ENCODE results near the gene RPP30.
A peak's percentile ranks its signal among the peaks of the same experiment; 100 is the strongest.

Gene RPP30

DNA sequence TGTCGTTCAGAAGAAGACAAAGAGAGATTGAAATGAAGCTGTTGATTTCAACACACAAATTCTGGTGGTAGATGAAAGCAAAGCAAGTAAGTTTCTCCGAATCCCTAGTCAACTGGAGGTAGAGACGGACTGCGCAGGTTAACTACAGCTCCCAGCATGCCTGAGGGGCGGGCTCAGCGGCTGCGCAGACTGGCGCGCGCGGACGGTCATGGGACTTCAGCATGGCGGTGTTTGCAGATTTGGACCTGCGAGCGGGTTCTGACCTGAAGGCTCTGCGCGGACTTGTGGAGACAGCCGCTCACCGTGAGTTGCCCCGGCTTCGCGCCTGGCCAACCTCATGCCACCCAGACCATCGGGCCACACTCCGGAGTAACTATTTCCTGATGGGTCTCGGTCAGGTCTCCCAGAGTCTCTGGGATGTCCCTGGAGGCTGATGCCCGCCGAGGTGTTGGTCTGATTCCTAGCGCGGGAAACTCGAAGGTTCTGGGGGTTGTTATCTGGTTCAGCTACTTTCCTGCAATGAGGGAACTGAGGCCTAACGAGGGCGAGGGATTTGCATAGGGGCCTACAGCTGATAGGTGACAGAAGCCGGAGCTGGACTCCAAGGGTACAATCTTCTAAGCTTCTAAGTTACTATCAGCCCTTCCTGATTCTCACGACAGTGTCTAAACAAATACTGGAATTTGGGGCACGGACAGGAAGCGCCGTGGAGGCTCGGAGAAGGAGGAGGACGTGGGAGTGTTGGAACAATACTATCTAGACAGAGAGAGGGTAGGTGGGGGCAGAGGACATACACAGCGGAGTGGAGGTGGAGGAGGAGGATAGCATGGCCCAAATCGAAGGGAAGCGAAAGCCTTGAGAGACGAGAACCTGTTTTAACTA is at the start of gene RPP30:
TSS of gene RPP30 (plus strand) at position 209 of the 882 bp plus-strand sequence. CDS start at position 222, 13 bp downstream.
- peak; percentile 93 to 95 for ATAC-seq

DNA sequence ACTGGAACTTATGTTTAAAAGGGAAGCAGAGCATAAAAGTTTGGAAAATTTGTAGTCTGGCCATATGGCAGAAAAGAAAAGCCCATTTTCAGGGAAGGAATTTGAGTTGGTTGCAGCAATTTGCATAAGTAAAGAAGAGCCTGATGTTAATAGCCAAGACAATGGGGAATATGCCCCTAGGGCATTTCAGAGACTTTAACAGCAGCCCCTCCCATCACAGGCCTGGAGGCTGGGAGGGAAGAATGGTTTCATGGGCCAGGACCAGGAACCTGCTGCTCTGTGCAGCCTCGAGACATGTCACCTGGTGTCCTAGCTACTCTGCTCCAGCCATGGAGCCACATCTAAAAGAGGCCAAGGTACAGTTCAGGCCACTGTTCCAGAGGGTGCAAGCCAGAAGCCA is 49.3 kb upstream of the RPP30 start:
- no peak for ATAC-seq

DNA sequence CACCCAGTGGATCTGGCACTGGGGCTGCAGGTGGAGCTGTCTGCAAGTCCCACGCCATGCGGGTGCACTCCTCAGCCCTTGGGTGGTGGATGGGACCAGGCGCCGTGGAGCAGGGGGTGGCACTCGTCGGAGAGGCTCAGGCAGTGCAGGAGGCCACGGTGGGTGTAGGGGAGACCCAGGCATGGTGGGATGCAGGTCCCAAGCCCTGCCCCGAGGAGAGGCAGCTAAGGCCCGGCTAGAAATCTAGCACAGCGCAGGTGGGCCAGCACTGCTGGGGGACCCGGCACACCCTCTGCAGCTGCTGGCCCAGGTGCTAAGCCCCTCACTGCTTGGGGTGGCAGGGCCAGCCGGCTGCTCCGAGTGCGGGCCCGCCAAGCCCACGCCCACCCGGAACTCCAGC is 39.7 kb upstream of the RPP30 start:
- ATAC-seq, result no peak

DNA sequence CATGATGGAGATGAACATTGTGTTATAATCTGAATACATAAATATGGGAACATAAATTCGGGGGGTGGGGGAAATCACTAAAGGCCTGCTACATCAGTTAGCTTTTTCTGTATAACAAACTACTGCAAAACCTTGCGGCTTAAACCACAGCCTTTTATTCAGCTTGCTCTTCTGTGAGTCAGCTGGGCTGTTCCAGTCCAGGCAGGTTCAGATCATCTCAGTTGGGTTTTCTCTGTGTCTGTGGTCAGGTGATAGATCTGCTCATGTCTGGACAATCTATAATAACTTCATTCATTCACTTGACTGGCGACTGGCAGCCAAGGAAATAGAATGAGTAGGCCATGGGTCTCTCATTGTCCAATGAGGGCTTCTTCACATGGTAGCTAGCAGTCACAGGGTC is 37.4 kb upstream of the RPP30 start:
- no peak for ATAC-seq

DNA sequence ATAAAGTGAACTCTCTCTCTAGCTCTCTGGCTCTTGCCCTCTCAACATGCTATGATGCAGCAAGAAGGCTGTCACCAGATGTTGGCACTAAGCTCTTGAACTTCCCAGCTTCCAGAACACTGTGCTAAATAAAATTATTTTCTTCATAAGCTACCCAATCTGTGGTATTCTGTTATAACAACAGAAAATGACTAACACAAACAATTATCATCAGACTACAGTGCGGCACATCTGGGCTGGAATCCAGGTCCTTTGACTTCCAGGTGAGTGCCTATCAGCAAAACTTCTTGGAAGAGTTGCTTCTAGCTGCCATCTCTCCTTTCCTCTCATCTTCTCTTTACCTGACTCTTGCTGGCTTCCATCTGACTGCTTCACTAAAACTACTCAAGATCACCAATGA is 34.3 kb upstream of the RPP30 start:
- ATAC-seq, result no peak

DNA sequence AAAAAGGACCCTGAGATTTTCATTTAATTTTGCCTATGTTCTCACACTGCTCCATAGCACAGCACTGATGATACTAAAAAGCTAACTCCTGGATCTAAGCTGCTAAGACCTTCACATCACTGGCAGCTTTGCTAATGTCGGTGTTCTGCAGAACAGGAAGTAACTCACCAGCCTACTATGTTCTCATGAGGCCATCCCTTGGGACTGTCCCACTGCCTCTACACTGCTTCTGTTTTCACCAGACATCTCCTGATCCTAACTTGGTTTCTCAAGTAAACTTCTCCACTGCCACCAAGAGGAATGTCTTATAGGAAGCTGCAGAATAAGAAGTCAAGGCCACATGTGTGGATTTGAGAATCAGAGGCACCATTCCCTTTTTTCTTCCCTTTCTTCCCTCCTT is 29.0 kb upstream of the RPP30 start:
- no peak for ATAC-seq

DNA sequence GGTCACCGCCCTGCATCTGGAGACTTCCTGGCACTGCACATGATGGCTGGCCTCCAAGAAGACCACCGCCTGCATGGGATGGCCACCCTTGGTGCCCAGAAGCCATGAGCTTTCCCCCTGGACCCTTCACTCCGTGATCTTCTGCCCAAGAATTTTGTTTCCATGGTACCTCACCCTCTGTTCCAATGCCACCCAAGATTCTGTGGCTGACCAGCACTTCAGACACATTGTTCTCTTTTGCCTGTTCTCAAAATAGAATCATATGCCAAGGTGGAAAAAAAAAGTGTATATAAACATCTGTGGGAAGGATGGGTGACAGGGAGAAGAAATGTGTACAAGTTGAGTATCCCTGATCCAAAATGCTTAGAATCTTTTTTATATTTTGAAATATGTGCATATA is 26.0 kb upstream of the RPP30 start:
- no peak for ATAC-seq

DNA sequence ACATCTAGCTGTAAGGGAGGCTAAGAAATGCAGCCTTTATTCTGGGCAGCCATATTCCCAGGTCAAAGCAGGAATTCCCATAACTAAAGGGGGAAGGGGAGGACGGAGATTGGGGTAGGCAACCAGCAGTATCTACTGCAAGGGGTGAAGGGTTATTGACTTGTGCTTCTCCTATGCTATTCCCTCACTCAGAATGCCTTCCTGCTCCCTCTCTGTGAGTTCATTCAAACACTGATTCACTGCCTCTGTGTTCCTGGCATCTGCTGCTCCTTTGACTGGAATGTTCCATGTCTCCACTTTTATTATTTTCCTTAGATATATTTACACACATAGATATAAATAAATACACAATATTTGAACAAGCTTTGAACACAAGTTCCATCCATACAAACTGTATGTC is 25.0 kb upstream of the RPP30 start:
- no peak for ATAC-seq

DNA sequence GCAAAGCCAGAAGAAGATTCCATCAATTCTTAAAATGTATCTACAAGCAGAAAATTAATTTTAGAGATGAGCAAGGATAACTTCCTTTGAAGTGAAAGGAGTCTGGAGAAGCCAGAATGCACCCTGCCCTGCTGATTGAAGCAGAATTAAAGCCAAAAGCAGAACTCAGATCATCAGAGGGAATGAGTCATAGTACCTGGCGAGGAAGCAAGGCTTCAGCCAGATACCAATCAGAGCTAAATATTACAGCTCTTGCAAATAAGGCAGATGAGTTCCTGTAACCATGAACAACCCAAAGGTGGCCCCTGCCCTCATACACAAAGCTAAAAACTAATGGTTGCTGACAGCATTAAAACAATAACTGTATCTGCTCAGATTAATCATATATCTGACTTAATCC is 24.3 kb upstream of the RPP30 start:
- ATAC-seq, result peak; percentile 38 to 41

DNA sequence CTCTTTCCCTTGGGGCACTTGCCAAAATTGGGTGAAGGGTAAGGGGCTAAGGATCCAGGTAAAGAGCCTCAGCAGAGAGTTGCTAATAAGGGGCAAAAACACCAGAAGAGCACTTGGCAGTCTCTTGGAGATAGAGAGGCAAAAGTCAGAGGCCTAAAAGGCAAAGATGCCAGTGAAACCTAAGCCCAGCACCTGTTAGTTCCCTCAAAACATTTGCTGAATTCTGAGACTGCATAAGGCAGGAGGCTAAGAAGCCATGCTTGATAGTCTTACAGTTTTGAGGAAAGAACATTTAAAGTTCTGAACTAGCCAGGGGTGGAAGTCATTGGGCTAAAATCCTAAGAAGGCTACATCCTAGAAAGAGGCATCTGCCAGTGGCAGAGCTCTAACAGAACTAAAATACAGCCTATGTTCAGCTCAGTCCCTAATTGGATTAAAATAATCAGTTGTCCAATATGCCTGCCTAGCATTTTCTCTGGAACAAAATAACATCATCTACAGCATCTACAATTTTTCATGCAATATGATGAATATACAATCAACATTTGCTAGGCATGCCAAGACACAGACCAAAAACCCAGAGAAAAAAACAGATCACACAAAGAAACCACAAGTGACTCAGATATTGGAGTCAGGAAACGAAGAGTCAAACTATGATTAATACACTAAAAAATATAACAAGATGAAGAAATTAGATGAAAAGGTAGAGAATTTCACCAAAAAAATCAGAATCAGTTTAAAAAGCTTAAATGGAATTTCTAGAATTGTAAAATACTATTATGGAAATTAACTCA is 21.6 kb upstream of the RPP30 start:
- peak in 1 of 2 donors; percentile 20 for ATAC-seq

DNA sequence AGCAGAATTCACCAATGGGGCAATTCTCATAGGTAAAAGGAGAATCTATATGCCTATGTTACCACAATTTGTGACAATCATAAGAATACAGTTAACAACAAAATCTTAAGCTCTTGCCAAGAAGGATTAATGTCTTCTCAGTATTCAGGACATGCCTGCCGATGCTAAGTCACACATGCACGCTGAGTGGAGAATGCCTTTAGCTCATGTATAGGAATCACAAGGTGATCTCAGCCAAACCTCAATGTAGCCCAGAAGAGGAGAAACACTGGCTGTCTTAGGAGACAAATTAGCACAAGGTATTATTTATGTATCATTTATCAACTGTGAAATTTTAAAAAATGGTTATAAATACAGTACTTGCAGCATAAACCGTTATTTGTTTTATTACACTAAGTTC is 16.6 kb upstream of the RPP30 start:
- no peak for ATAC-seq

DNA sequence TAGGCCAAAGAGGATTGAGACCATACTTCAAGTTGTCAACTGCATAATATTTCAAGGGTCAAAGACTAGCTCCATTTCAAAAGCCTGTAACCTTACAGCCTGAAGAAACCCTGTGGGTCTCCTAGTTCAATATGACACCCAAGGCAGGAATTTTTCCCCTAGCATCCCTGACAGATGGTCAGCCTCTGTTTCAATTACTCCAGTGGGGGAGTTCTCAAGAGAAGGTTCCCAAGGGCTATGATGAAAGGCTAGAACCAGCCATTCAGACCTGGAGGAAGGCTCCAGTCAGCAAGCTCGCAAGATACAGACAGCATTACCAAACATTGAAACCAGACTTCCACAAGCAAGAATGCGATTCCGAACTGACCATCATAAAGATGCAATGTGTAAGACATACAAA is 15.5 kb upstream of the RPP30 start:
- no peak for ATAC-seq

DNA sequence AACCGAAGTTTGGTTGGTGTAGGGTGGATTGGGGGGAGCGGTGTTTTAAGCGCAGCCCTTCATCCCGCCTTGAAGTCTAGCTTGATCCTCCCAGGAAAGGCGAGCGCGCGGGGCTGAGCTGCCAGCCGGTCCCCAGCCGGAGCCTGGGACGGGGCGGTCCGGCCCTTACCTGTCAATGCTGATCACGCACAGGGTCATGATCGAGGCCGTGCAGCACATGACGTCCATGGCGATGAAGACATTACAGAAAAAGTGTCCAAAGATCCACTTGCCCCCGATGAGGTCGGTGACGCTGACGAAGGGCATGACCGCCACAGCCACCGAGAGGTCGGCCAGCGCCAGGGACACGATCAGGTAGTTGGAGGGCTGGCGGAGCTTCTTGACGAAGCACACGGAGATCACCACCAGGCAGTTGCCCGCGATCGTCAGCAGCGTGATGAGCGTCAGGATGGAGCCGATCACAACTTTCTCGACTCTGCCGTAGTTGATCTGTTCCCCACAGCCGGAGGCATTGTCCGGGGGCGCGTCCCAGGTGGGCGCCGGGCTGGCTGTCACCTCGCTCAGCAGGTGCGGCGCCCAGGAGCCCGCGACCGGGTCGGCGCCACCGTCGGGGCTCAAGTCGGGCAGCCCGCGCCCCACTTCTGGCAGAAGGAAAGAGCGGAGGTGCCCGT is 14.7 kb upstream of the RPP30 start:
- ATAC-seq, result peak; percentile 15 to 20

DNA sequence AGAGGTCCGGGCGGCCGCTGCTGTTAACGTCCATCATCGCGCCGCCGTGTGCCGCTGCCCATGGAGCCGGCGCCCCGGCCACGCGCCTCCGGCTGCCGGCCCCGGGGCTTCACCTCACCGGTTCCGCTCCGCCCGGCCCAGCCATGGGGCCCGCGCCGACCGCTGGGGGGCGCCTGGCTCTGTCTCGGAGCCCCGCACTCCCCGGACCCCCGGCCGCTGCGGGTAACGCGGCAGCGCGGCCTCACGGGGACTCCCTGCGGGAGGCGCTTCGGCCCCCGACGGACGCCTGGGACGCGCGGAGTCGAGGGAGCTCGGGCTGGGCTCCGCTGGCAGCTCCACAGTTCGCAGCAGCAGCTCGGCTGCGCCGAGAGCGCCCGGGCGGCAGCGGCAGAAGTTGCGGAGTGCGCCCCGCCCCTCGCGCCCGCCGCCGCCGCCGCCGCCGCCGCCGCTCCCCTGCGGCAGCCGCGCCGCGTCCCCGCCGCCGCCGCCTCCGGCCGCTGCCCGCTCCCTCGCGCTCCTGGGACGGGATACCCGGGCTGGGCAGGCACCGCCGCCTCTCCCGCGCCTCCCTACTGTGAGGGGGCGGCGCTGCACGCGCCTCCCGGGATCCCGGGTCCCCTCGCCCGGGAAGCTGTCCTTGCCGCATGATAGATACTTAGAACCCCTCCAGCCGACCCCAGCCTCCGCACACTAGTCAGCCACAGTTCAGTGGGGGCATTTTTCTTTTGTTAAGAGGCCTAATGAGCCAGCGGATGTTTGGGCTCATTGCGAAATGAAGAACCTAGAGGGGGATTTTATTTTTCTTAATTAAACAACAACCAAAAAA is 13.9 kb upstream of the RPP30 start, which contains the start of gene HTR7:
TSS of gene HTR7 (minus strand) at position 405 of the 826 bp plus-strand sequence. CDS start at position 37, 368 bp downstream.
- peak; percentile 82 to 84 for ATAC-seq

DNA sequence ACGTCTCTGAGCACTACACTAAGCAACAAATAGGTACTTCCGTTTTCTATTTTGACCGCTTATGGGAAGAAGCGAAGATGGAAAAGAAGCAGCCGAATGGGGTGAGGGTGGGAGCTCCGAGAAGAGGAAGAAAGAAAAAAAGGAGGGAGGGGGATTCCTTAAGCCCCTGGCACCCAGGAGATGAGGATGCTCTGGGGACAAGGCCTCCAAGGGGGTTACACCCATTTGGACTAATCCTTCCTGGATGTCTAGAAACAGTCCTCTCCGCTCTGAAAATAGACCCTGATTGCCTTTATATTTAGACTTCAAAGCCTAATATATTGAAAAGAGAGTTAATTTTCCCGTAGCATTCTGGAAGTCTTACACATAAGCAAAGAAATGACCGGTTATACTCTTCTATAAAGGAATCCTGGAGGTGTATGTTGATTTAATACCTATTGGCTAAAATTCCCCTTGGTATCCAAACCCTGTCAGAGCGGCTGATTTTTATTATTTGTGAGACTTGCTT is 13.3 kb upstream of the RPP30 start:
- ATAC-seq, result no peak

DNA sequence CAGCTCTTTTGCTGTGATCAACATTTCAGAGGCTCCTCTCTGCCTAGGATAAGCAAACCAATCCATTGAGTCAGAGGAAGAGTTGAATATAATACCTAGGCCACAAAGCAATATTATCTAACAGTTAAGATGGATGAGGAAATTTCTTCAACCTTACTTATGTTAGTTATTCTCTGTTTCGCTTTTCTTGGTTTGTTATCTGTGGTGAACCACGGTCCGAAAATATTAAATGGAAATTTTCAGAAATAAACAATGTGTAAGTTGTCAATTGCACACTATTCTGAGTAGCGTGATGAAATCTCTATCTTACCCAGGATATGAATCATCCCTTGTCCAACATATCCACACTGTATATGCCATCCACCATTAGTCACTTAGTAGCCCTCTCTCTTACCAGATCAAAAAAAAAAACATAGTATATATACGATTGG is 12.4 kb upstream of the RPP30 start:
- ATAC-seq, result peak in 1 of 2 donors; percentile 27

DNA sequence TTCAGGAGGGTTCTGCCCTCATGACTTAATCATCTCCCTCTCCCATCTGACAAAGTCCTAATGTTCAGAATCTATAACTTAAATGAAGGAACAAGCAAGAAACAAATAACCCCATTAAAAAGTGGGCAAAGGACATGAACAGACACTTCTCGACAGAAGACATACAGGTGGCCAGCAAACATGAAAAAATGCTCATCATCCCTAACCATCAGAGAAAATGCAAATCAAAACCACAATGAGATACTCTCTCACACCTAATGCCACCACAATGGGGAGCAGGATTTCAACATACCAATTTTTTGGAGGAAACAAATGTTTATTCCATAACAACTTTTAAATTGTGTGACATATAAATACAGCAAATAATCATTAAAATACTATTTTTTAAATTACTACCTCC is 11.0 kb upstream of the RPP30 start:
- no peak for ATAC-seq

DNA sequence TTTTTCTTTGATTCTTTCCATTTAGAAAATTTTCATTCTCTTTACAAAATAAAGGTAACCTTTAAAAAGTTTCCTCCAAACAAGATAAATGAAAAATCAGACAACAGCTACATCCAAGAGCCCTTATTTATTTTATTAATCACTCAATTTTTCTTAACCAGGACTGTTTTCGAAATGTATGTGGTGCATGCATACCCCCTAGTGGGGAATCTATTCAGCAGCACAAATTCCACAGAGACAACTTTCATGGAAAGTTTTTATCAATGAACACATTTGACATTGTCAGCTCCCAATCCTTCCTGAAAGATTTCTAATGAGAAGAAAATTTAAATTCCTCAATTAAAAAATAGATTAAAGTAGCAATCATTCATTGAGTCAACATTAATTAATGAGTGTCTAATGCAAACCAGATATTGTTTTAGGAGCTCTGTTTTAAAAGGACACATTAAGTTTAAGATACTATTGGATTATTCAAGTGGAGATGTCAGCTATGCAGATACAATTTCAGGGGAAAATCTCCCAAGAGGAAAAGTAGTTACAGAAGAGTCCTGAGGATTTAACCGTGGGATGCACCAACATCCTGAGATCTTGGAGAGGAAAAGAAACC is 8.8 kb upstream of the RPP30 start:
- ATAC-seq, result no peak

DNA sequence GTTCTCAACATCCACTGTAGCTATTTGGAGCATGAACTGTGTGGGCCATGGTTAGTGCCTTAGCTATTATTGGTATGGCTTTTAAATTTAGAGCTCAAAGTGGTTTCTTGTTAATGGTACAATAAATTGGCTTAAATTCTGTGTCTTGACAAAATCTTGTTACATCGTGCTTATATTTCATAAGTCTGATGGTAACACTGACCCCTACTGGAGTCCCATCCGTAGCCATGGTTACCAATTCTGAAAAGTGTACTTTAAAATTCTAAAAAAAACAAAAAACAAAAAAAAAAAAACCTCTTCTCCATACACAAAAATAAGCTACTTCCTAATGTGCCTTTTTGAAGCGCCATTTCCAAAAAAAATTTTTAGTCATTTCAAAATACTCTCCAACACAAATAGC is 6.4 kb upstream of the RPP30 start:
- ATAC-seq, result no peak

DNA sequence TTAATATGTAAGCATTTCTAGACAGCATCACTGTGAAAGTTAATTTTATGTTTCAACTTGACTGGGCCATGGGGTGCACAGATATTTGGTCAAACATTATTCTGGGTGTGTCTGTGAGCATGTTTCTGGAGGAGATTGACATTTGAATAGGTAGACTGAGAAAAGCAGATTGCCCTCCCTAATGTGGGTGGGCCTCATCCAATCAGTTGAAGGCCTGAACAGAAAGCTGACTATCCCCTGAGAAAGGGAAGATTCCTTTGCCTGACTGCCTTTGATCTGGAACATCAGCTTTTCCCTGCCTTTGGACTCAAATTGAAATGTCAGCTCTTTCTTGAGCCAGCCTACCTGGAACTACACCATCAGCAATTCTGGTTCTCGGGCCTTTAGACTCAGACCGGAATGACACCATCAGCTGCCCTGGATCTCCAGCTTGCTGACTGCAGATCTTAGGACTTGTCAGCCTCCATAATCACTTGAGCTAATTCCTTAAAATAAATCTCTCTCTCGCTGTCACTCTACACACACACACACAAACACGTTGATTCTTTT is 5.7 kb upstream of the RPP30 start:
- no peak for ATAC-seq

DNA sequence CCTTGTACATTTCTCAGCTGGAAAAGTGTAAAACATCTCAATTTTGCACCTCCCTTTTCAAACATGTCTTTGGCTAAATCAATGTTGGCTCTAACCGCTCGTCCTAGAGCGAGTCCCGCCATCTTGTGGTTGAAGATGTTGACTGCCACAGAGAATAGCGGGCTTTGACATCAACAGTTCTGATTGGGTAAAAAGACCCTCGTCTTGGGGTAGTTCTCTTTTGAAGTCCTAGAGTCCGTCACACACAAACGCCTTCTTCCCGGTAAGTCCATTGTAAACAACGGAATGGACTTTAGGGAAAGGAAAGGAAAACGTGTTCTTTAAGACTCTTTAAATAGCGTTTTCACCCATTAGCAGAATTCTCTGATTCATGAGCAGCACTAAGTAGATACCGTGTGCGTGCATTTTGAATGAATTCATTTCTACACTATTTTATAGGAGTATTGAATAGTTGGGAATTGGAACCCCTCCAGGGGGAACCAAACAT is 452 bp upstream of the RPP30 start:
- peak; percentile 34 to 35 for ATAC-seq
